Glutamatergic neuron (in vitro differentiated cells): ENCODE results near the gene STX2. TPM values are rescaled to one million over a fixed set of nuclear protein-coding genes. Genes with fewer than 3 reads are reported as not detected.
"Not testable (repeated sequence)": the region's sequence is repeated elsewhere in the genome, so short reads cannot be mapped to it uniquely, and the experiment has no call there.

ENCODE experiments used
- DNase-seq: peaks from one replicate; pipeline ENCODE4 v3.0.0; 2022
- H3K27ac Mint-ChIP-seq: one replicate; pipeline ENCODE4 v1.8.0; 2020; ENCODE audit warnings: mild to moderate bottlenecking, mixed read lengths, inconsistent platforms; ENCODE audit not compliant: unreplicated experiment
- H3K27me3 Mint-ChIP-seq: one replicate; pipeline ENCODE4 v1.8.0; 2020; ENCODE audit warnings: mild to moderate bottlenecking, moderate library complexity, mixed read lengths, inconsistent platforms; ENCODE audit not compliant: unreplicated experiment
- H3K36me3 Mint-ChIP-seq: one replicate; pipeline ENCODE4 v1.8.0; 2020; ENCODE audit warnings: mild to moderate bottlenecking, mixed read lengths, inconsistent platforms; ENCODE audit not compliant: unreplicated experiment
- H3K4me1 Mint-ChIP-seq: one replicate; pipeline ENCODE4 v1.8.0; 2020; ENCODE audit warnings: mild to moderate bottlenecking, low read depth, mixed read lengths, inconsistent platforms; ENCODE audit not compliant: unreplicated experiment
- H3K4me3 Mint-ChIP-seq: one replicate; pipeline ENCODE4 v1.8.0; 2020; ENCODE audit warnings: mild to moderate bottlenecking, mixed read lengths, inconsistent platforms; ENCODE audit not compliant: unreplicated experiment
- H3K9me3 Mint-ChIP-seq: one replicate; pipeline ENCODE4 v1.8.0; 2020; ENCODE audit warnings: mild to moderate bottlenecking, moderate library complexity, mixed read lengths, inconsistent platforms; ENCODE audit not compliant: unreplicated experiment
- CTCF ChIP-seq: fragments of 200-600 bp; sonication (generic); IDR thresholded peaks from one replicate; pipeline ENCODE4 v1.5.0; 2021; ENCODE audit not compliant: partially characterized antibody, unreplicated experiment
- total RNA-seq: library from RNA; stranded (reverse); fragmentation: NEBNext Ultra II Directional; extraction: Animal tissue kit (Norgen Biotek cat#: 25700); gene quantifications from one replicate; pipeline ENCODE4 v1.2.1, GENCODE V29; 2021; ENCODE audit not compliant: unreplicated experiment

The STX2 gene
- total RNA-seq, 1 donor from 2014 or later: 76.5 TPM

GRCh38 chr12:130787445-130788410 is 51.3 kb downstream of the STX2 start:
- Mint-ChIP-seq H3K4me3 (peak overlapping the region; percentile 87), H3K9me3 (peaks cover 7% of the 10 kb centered on the region), H3K4me1 (peaks cover 33% of the 10 kb centered on the region), H3K36me3 (peaks cover 21% of the 10 kb centered on the region), H3K27me3 (peaks cover 9% of the 10 kb centered on the region), H3K27ac (peak overlapping the region; percentile 96)
- TF ChIP-seq CTCF: no peak
- peak; percentile 53 for DNase-seq

- H3K9me3 Mint-ChIP-seq: peaks cover 10% of the 10 kb centered on the region
- no peak overlapping the region for H3K4me3 Mint-ChIP-seq
- H3K4me1 Mint-ChIP-seq: peaks cover 33% of the 10 kb centered on the region
- H3K27me3 Mint-ChIP-seq: peaks cover 12% of the 10 kb centered on the region
- peak overlapping the region; percentile 55 for H3K27ac Mint-ChIP-seq
- H3K36me3 Mint-ChIP-seq: peaks cover 23% of the 10 kb centered on the region
- TF ChIP-seq CTCF: no peak
- DNase-seq: no peak
These were observed 52.0 kb downstream of the STX2 start for GRCh38 chr12:130787041-130787440.

- Mint-ChIP-seq H3K27ac (no peak overlapping the region), H3K9me3 (peaks cover 15% of the 10 kb centered on the region)
These were observed 55.8 kb downstream of the STX2 start for GRCh38 chr12:130783110-130783715.

GRCh38 chr12:130782245-130782644 is 56.8 kb downstream of the STX2 start:
- H3K4me1 Mint-ChIP-seq, H3K27ac Mint-ChIP-seq, DNase-seq, H3K4me3 Mint-ChIP-seq: not testable (repeated sequence)
- peaks cover 42% of the 10 kb centered on the region for H3K36me3 Mint-ChIP-seq
- peaks cover 21% of the 10 kb centered on the region for H3K27me3 Mint-ChIP-seq
- H3K9me3 Mint-ChIP-seq: peaks cover 17% of the 10 kb centered on the region

More at GRCh38 chr12:130783110-130783715, 55.8 kb downstream of the STX2 start:
- Mint-ChIP-seq H3K36me3 (peaks cover 42% of the 10 kb centered on the region), H3K4me3 (no peak overlapping the region), H3K4me1 (peaks cover 12% of the 10 kb centered on the region), H3K27me3 (peaks cover 24% of the 10 kb centered on the region)
- no peak for DNase-seq
- no peak for TF ChIP-seq CTCF

GRCh38 chr12:130780880-130781575 is 58.0 kb downstream of the STX2 start:
- Mint-ChIP-seq H3K4me3 (no peak overlapping the region), H3K27me3 (peaks cover 23% of the 10 kb centered on the region), H3K4me1 (peaks cover 11% of the 10 kb centered on the region), H3K27ac (no peak overlapping the region), H3K36me3 (peaks cover 42% of the 10 kb centered on the region), H3K9me3 (peaks cover 15% of the 10 kb centered on the region)
- TF ChIP-seq CTCF: no peak
- no peak for DNase-seq
